SIG-M5 treated with dmso at 0.1 percent for 504 hours (cell line): ENCODE data around the gene THNSL1.

Source experiments
- DNase-seq: peaks from one replicate; lab custom pipeline; 2025; ENCODE audit not compliant: unreplicated experiment; lab: John Stamatoyannopoulos, UW

The THNSL1 gene

DNA sequence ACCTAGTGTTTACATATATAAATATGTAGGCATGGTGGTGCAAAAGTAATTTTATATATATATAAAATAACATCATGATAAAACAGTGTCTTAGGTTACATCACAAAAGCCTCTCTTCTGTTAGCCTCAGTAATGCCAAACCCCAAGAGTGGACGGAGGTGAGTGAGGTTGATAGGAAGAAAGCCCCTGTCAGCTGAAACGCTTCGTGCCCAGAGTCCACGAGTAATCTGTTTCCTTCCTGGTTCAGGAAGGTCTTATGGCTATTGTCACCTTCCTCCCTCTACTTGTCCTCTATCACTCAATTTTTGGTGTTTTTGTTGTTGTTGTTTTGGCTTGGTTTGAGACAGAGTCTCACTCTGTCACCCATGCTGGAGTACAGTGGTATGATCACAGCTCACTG is 41.5 kb downstream of the THNSL1 start:
- no peak for DNase-seq

DNA sequence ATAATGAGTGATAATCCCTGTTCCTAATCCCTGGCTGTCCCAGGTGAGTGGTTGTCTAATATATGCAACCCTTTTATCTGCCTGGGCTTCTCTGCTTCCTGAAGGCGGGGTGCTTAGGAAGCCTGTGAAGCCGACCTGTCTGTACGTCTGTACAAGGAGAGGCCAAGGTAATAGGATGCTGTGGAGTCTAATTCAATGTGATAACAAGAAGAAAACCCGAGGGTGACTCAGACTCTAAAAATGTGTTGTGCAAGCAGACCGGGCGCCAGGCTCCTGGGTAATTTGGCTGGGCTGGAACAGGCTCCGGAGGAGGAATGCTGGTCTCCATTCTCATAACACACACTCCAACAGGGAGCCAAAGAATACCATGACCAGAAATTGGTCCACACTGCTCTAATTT is 43.6 kb downstream of the THNSL1 start:
- peak; percentile 13 for DNase-seq

DNA sequence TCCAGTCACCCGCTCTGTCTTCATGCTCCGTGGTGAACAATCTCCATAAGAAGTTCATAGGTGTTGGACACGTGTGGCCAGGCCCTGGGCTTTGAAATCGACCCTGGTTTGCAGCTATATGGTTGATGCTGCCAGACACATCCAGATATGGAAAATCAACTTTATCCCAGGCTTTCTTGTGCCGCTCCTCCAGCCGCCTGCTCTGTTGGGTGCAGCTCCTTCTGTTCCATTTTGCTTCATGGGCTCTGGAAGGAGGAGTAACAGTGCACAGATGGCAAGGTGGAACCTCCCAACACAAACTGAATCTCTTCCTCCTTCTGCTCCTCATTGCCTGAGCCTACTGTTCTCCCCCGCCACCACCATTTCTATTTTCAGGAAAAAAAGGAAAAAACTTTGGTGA is 44.7 kb downstream of the THNSL1 start:
- DNase-seq: no peak

GRCh38 chr10:25061711-25062449 is 45.5 kb downstream of the THNSL1 start:
- no peak for DNase-seq

GRCh38 chr10:25063157-25063556 is 46.7 kb downstream of the THNSL1 start:
- no peak for DNase-seq

- DNase-seq: no peak
Observed at GRCh38 chr10:25063644-25064043, 47.2 kb downstream of the THNSL1 start.

DNA sequence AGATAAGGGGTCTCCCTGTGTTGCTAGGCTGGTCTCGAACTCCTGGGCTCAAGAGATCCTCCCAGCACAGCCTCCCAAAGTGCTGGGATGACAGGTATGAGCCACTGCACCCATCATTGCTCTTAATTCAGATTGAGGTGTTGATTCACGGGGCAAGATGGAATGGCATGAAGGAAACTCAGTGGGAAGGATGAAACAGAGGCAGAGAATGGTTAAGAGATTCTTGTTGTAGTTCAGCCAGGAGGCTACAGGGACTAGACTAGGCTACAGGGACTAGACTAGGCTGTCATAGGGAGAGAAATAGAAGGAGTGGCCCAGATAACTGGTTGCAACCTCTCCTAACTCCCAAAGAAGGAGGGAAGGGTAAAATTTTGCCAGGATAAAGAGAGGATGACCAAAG is 48.0 kb downstream of the THNSL1 start:
- no peak for DNase-seq

DNA sequence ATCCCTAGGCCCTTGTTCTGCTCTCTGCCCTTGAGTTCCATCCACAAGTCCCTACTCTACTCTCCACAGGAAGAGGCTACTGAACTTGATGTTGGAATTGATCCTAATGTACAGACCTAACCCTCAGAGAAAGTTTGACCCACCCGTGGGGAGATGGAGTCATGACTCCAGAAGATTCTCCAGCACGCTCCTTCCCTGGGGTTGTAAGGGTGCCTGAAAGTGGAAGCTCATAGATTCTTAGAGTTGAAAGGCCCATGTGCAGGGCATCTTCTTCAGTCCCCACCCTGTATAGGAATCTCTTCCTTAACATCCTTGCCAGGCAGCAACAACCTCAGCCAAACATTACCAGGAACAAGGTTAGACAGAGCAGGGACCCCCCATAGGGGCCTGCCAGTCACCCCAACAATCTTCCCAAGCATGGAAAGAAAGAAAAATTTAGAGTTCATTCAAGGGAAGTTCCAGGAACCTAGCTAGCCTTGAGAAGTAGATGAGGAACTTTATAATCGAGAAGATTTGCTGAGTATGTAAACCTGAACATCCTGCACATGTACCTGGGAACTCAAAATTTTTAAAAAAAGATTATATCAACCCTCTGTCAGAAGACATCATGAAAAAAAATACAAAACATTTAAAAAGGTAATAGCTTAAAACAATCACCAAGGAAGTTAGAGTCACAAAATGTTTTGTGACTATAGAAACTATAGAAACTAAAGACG is 49.5 kb downstream of the THNSL1 start:
- no peak for DNase-seq

DNA sequence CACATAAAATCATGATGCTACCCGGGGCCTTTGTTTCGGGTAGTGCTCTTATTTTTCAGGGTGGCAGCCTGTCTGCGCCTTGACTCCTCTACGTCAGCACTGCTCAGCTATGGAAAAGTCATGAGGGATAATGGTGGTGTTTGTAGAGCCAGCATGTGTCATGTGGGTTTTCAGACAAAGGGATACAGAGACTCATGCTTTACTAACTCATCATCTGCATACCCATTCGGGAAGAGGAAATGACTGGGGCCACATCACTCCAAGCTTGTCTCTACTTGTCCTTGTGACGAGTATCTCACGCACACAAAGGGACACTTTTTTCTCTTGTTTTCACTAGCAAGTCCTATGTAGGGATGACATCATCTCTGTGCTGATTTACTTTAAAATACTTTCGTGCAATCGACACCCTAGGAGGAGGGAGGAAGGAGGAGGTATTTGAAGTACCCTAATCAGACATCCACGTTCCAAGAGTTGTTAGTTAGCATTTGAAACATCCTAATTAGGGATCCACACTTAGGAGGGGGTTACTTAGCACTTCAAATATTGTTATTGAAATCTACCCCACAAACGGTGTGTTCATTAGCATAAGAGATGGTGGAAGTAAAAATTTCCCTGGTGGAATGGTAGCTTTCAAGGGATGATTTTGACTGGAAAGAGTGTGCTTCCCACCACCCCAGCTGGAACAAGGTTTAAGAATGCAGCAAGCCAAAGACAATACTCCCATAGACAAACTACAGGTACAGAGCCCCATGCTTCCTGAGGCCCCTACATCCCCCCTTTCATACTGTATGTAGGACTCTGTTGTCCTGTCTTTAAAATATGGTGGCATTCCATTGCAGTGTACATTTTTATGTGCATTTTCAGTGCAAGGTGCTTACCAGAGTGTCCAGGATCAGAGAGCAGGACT is 52.0 kb downstream of the THNSL1 start:
- no peak for DNase-seq

DNA sequence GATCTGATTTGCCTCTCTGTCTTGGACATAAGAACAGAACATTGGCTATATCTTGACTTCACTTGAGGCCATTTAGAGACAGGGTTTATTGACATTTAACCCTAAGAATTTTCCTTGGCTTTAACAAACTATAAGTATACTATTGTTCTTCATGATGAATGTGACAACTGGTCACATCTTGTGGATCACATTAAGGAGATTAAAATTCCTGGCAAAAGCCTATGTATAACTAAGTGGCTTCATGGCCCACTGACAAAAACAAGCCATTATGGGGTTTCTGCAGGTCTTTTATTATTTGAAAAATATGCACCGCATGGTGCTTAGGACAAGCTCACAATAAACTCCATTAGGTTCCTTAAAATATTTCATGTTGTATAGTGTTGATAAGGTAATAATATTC is 54.8 kb downstream of the THNSL1 start:
- DNase-seq: no peak

DNA sequence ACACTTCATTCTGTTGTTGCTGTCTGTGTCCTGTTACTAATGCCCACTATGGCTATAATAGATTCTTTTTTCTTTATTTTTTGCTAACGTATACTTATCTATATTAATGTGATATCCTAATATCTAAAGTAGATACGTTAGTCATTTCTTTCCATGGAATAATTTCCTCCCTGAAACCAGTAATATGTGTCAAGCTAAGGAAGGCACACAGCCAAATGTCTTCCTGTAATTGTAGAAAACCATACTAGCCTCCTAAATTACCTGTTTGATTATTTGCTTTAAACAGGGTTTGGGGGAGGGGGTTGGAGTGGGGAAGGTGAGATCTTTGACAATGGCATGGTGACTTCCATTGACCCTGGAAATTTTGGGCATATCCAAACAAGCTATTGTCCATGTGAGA is 56.4 kb downstream of the THNSL1 start:
- DNase-seq: no peak

DNA sequence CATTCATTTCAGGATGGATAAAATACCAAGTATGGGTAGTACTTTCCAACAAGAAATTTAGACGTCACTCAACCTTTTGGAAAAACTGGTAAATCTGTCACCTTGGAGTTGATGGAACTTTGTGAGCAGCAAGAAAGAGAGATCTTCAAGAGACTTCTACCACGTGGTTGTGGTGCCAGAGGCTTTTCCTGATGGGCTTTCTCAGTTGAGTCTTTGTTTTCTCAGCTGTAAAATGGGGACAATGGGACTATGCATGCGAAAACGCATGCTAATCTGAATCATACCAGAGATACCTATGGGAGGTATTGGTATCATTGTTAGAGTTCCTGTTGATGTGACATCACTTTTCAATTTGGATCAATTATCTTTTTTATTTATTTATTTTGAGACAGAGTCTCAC is 59.4 kb downstream of the THNSL1 start:
- no peak for DNase-seq
